Keratinocyte (primary cell): ENCODE results near the gene LPAR1. TPM values are rescaled to one million over a fixed set of nuclear protein-coding genes. Genes with fewer than 3 reads are reported as not detected.

ENCODE experiments used
- DNase-seq: peaks from one replicate; pipeline ENCODE4 v3.0.0-alpha.2; 2011; ENCODE audit warnings: low read depth, missing footprints, low spot score
- FAIRE-seq: peaks from 2 replicates; lab custom pipeline; 2011; peaks lifted over from hg19 to GRCh38; lab: Jason Lieb, UNC
- H2AFZ ChIP-seq: 2 replicates; pipeline ENCODE4 v1.6.0; 2012; ENCODE audit warnings: low read length, control low read depth, inconsistent platforms; ENCODE audit not compliant: control insufficient read depth
- H3K27ac ChIP-seq: 2 replicates; pipeline ENCODE4 v1.5.1; 2011; ENCODE audit warnings: low read length; ENCODE audit not compliant: control insufficient read depth, insufficient read depth
- H3K27me3 ChIP-seq: 3 replicates; pipeline ENCODE4 v1.6.0; 2011; ENCODE audit warnings: low read length; ENCODE audit not compliant: control insufficient read depth, insufficient read depth; ENCODE audit errors: extremely low read depth
- H3K36me3 ChIP-seq, 2 experiments: 2 replicates in 1 of 2; 3 replicates in 1 of 2; pipeline ENCODE4 v1.5.1; 2011; ENCODE audit warnings: low read length in 2 of 2, mild to moderate bottlenecking in 1 of 2; ENCODE audit not compliant: control insufficient read depth in 2 of 2, insufficient read depth in 2 of 2; ENCODE audit errors: extremely low read depth in 1 of 2
- H3K4me1 ChIP-seq: 3 replicates; pipeline ENCODE4 v1.5.1; 2011; ENCODE audit warnings: low read length; ENCODE audit not compliant: control insufficient read depth, insufficient read depth; ENCODE audit errors: extremely low read depth
- H3K4me2 ChIP-seq: 3 replicates; pipeline ENCODE4 v1.6.0; 2011; ENCODE audit warnings: low read depth, low read length; ENCODE audit not compliant: control insufficient read depth, insufficient read depth; ENCODE audit errors: extremely low read depth
- H3K4me3 ChIP-seq, 3 experiments: fragments of 200-600 bp in 1 of 3; sonication (generic) in 1 of 3; 2 replicates in 2 of 3; 3 replicates in 1 of 3; pipeline ENCODE4 v1.5.1; 2011 to 2016; ENCODE audit warnings: low read length in 3 of 3, mild to moderate bottlenecking in 3 of 3, control low read depth in 2 of 3, inconsistent platforms in 1 of 3, low read depth in 1 of 3, mixed read lengths in 1 of 3, mixed run types in 1 of 3, moderate library complexity in 1 of 3; ENCODE audit not compliant: control insufficient read depth in 2 of 3, insufficient read depth in 2 of 3; ENCODE audit errors: extremely low read depth in 1 of 3
- H3K79me2 ChIP-seq: 2 replicates; pipeline ENCODE4 v1.6.0; 2012; ENCODE audit warnings: low read length; ENCODE audit not compliant: control insufficient read depth, insufficient read depth
- H3K9ac ChIP-seq: 3 replicates; pipeline ENCODE4 v1.6.0; 2011; ENCODE audit warnings: low read length; ENCODE audit not compliant: control insufficient read depth, insufficient read depth; ENCODE audit errors: extremely low read depth
- H3K9me1 ChIP-seq: 3 replicates; pipeline ENCODE4 v1.6.0; 2011; ENCODE audit warnings: low read length; ENCODE audit not compliant: control insufficient read depth, insufficient read depth; ENCODE audit errors: extremely low read depth
- H3K9me3 ChIP-seq: 2 replicates; pipeline ENCODE4 v1.5.1; 2012; ENCODE audit warnings: low read depth, low read length; ENCODE audit not compliant: control insufficient read depth
- H4K20me1 ChIP-seq: 3 replicates; pipeline ENCODE4 v1.6.0; 2011; ENCODE audit warnings: low read length; ENCODE audit not compliant: control insufficient read depth, insufficient read depth; ENCODE audit errors: extremely low read depth
- EZH2 ChIP-seq: IDR thresholded peaks from one replicate; pipeline ENCODE4 v1.6.1; 2012; ENCODE audit warnings: inconsistent platforms, mild to moderate bottlenecking, low read length, moderate library complexity
- dilution Hi-C: fragments of 300-500 bp; cut with MboI; formaldehyde crosslinking; loops from one replicate; pipeline ENCODE4 v1.7.0; 2020; ENCODE audit warnings: low sequenced_read_pairs; ENCODE audit not compliant: extremely low pct_ligation_motif_present
- polyA plus RNA-seq, 5 experiments: library from polyadenylated mRNA; depleted of rRNA in 3 of 5; stranded (reverse) in 3 of 5; stranded (forward) in 1 of 5; unstranded in 1 of 5; fragments of >200 nt; gene quantifications; 1 replicate in 1 of 5; 2 replicates in 3 of 5; 3 replicates in 1 of 5; pipeline versions ENCODE4 v1.2.1 to v1.2.3, GENCODE V29; 2011 to 2012; ENCODE audit warnings: missing spikeins in 2 of 5, low read depth in 1 of 5, low replicate concordance in 1 of 5
- TF ChIP-seq, protein P1 (sequence below), 3 experiments: IDR thresholded peaks in 1 of 3; conservative IDR thresholded peaks in 1 of 3; optimal IDR thresholded peaks in 1 of 3; 2 replicates in 2 of 3; 3 replicates in 1 of 3; pipeline versions ENCODE3 to v1.5.1; 2011; ENCODE audit warnings: low read length in 3 of 3, mild to moderate bottlenecking in 3 of 3, moderate library complexity in 2 of 3, control low read depth in 1 of 3, inconsistent platforms in 1 of 3; ENCODE audit not compliant: insufficient read depth in 2 of 3; ENCODE audit errors: extremely low read depth in 1 of 3

The LPAR1 gene
- polyA plus RNA-seq, 1 donor (not counting 4 experiments of a cell fraction or from before 2014, with no cell fraction given), result 43.2 TPM

DNA sequence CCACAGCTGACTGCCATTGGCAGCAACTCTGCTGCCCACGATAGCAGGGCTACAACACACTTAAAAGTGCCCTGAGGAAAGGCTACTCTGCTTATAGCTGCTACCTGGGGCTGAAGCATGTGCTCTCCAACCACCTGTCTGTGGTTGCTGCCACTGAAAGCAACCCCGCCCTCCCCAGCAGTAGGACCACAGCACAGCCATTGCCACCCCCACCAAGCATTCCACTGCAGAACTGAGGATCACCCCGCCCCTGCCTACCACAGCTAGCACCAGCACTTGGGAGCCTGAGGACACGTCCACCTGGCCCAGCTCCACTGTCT is 85.8 kb downstream of the LPAR1 start:
- Histone ChIP-seq H3K4me2 (no peak overlapping the region), H3K4me1 (peaks cover 13% of the 10 kb centered on the region), H3K27ac (no peak overlapping the region), H3K27me3 (no peaks in the 10 kb centered on the region), H4K20me1 (peaks cover 6% of the 10 kb centered on the region), H3K9ac (no peak overlapping the region), H3K4me3 (no peak overlapping the region), H3K9me3 (no peaks in the 10 kb centered on the region), H3K9me1 (peaks cover 2% of the 10 kb centered on the region), H2AFZ (no peak overlapping the region), H3K79me2 (peaks cover 26% of the 10 kb centered on the region), H3K36me3 (no peaks in the 10 kb centered on the region)
- dilution Hi-C loops, result no loop called here
- TF ChIP-seq, protein P1, sequence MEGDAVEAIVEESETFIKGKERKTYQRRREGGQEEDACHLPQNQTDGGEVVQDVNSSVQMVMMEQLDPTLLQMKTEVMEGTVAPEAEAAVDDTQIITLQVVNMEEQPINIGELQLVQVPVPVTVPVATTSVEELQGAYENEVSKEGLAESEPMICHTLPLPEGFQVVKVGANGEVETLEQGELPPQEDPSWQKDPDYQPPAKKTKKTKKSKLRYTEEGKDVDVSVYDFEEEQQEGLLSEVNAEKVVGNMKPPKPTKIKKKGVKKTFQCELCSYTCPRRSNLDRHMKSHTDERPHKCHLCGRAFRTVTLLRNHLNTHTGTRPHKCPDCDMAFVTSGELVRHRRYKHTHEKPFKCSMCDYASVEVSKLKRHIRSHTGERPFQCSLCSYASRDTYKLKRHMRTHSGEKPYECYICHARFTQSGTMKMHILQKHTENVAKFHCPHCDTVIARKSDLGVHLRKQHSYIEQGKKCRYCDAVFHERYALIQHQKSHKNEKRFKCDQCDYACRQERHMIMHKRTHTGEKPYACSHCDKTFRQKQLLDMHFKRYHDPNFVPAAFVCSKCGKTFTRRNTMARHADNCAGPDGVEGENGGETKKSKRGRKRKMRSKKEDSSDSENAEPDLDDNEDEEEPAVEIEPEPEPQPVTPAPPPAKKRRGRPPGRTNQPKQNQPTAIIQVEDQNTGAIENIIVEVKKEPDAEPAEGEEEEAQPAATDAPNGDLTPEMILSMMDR (optimal IDR thresholded peaks at IDR 0.05 in 1 of 3, IDR thresholded peaks at IDR 0.05 in 1 of 3, conservative IDR thresholded peaks at IDR 0.05 in 1 of 3; ENCODE audit: extremely low read depth in 1 of 3, insufficient read depth in 2 of 3, low read length in 3 of 3), result no peak
- no peak for DNase-seq
- FAIRE-seq, result no peak

GRCh38 chr9:110951805-110952539 is 86.3 kb downstream of the LPAR1 start:
- DNase-seq, result no peak
- Histone ChIP-seq H3K79me2 (peaks cover 27% of the 10 kb centered on the region), H3K27me3 (no peaks in the 10 kb centered on the region), H3K9ac (no peak overlapping the region), H3K9me3 (no peaks in the 10 kb centered on the region), H3K36me3 (peaks cover 0 to 1% of the 10 kb centered on the region in 2 experiments), H3K4me3 (no peak overlapping the region), H3K9me1 (peaks cover 2% of the 10 kb centered on the region), H3K27ac (no peak overlapping the region), H3K4me2 (no peak overlapping the region), H4K20me1 (peaks cover 6% of the 10 kb centered on the region), H2AFZ (no peak overlapping the region), H3K4me1 (peaks cover 13% of the 10 kb centered on the region)
- dilution Hi-C loops, result no loop called here
- TF ChIP-seq EZH2, result no peak
- TF ChIP-seq, protein P1 (optimal IDR thresholded peaks at IDR 0.05 in 1 of 3, IDR thresholded peaks at IDR 0.05 in 1 of 3, conservative IDR thresholded peaks at IDR 0.05 in 1 of 3; ENCODE audit: extremely low read depth in 1 of 3, insufficient read depth in 2 of 3, low read length in 3 of 3), result no peak
- FAIRE-seq, result no peak
